Heart right ventricle (tissue), 16 donors: ENCODE results near the gene NRARP. TPM values are rescaled to one million over a fixed set of nuclear protein-coding genes. Genes with fewer than 3 reads are reported as not detected.
"Not testable (repeated sequence)": the region's sequence is repeated elsewhere in the genome, so short reads cannot be mapped to it uniquely, and the experiment has no call there.

Source experiments
- ATAC-seq, 8 donors: fragments of 200-7000 bp; cut with Tn5 transposase; one replicate each; pipeline ENCODE4 v1.9.1; 2020; ENCODE audit warnings: mild to moderate bottlenecking in 8 of 8, moderate library complexity in 8 of 8, moderate number of reproducible peaks in 1 of 8
- DNase-seq, 2 donors: peaks; one replicate each; pipeline ENCODE4 v3.0.0-alpha.2; 2020
- H3K27ac ChIP-seq, 10 donors: fragments of 200-600 bp; sonication (generic) in 2 of 10; one replicate each; pipeline versions ENCODE4 v1.5.0 to v1.8.0; 2020 to 2022; ENCODE audit warnings: mild to moderate bottlenecking in 3 of 10
- H3K27me3 ChIP-seq, 7 donors: fragments of 200-600 bp; one replicate each; pipeline ENCODE4 v1.8.0; 2021 to 2022; ENCODE audit warnings: mild to moderate bottlenecking in 2 of 7
- H3K36me3 ChIP-seq, 9 donors: fragments of 200-600 bp; sonication (generic) in 1 of 9; one replicate each; pipeline versions ENCODE4 v1.5.0 to v1.8.0; 2020 to 2022; ENCODE audit warnings: mild to moderate bottlenecking in 2 of 9
- H3K4me1 ChIP-seq, 9 donors: fragments of 200-600 bp; sonication (generic) in 1 of 9; one replicate each; pipeline versions ENCODE4 v1.5.0 to v1.8.0; 2020 to 2022; ENCODE audit warnings: mild to moderate bottlenecking in 4 of 9
- H3K4me3 ChIP-seq, 10 donors: fragments of 200-600 bp; sonication (generic) in 2 of 10; one replicate each; pipeline versions ENCODE4 v1.5.0 to v1.8.0; 2020 to 2022; ENCODE audit warnings: mild to moderate bottlenecking in 7 of 10, moderate library complexity in 2 of 10
- H3K9me3 ChIP-seq, 11 donors: fragments of 200-600 bp in 10 of 11; sonication (generic) in 2 of 11; one replicate each; pipeline versions ENCODE4 v1.5.0 to v1.8.0; 2013 to 2022; ENCODE audit warnings: mild to moderate bottlenecking in 2 of 11, control low read depth in 1 of 11, moderate library complexity in 1 of 11
- CTCF ChIP-seq, 9 donors: fragments of 200-600 bp; sonication (generic) in 2 of 9; IDR thresholded peaks; one replicate each; pipeline versions ENCODE4 v1.5.0 to v1.8.0; 2021 to 2022; ENCODE audit warnings: antibody characterized with exemption in 9 of 9, mild to moderate bottlenecking in 5 of 9, moderate library complexity in 1 of 9
- WGBS, 2 donors: extraction: QIAGEN DNeasy Blood & Tissue Kit; methylation state at CpG; one replicate each; pipeline ENCODE4 v1.1.7; 2013; ENCODE audit warnings: inconsistent platforms in 1 of 2; 5-methylcytosine and 5-hydroxymethylcytosine counted together
- intact Hi-C, 10 donors: fragments of 100-400 bp; cut with DNase I; formaldehyde crosslinking; loops; one replicate each; pipeline versions ENCODE4 v1.11.1 to v1.14.2; 2022
- polyA plus RNA-seq, 2 donors: library from polyadenylated mRNA; stranded (reverse); fragments of 200-250 nt; gene quantifications; one replicate each; pipeline ENCODE4 v1.2.3, GENCODE V29; 2013
- total RNA-seq, 10 donors: library from RNA; stranded (reverse); fragmentation: NEBNext Ultra II Directional in 3 of 10; extraction: Animal tissue kit (Norgen Biotek cat#: 25700) in 3 of 10; gene quantifications; one replicate each; pipeline versions ENCODE4 v1.2.1 to v1.2.4, GENCODE V29; 2021 to 2023
- donor health status: Arrhythmogenic right ventricular cardiomyopathy.
- donor health status: ischemic (EF 13 %, LVEDD 7.1; RV severe dilation, severe dysfunction).
- donor health status: healthy with polysubstance abuse.
- donor health status: DM: no; HTN: yes; CAD: no.
- donor health status: DM: no; HTN: no; CAD: no.
- donor health status: ischemic (EF 25% LVEDD 6.9; RV normal size, moderate dysfunction).
- donor health status: ischemic (EF 25% LVEDD 5.7; RV mildly dilated, moderate dysfunction).
- donor health status: healthy.
- donor health status: DM: yes; HTN: yes; CAD: no.
- donor health status: Ischemic cardiomyopathy.
- donor health status: ischemic (EF 35%, LVEDD 5.7; RV mildly dilated, moderate dysfunction).
- donor health status: nonischemic (EF 11% LVEDD 7.7; RV severe dilation, severe dysfunction).
- donor health status: DM: yes; HTN: yes; CAD: no.
- donor health status: PGD.
- donor health status: ischemic (EF 29% LVEDD 5.4; RV normal size, mild dysfunction).
- donor health status: nonischemic (EF 23%, LVEDD 6.1; RV moderate dilation, normal function).

NRARP gene
- total and polyA plus RNA-seq, 12 donors = 2.0 to 20.8 (median 11.1) TPM

- TF ChIP-seq CTCF (IDR thresholded peaks at IDR 0.05) = no peak
- H3K4me1 ChIP-seq = peaks cover 0 to 22% (median 14%) of the 10 kb centered on the region in 9 donors
- H3K9me3 ChIP-seq = peaks cover 0 to 16% (median 8%) of the 10 kb centered on the region in 11 donors
- no peaks in the 10 kb centered on the region for H3K27me3 ChIP-seq
- DNase-seq = peak in 1 of 2 donors; percentile 15
- 96 to 97% methylated on average over 31 of the region's 31 CpGs for WGBS, 2 donors
- intact Hi-C loops = loop anchor here in 1 of 10 donors (10.0 kb wide), 1 partner anchor 46 kb away; no protein-coding TSS in a partner anchor
- no peak for ATAC-seq
- H3K4me3 ChIP-seq = no peak overlapping the region
- no peak overlapping the region for H3K27ac ChIP-seq
- H3K36me3 ChIP-seq = peaks cover 0 to 26% (median 9%) of the 10 kb centered on the region in 9 donors
Measured at GRCh38 chr9:137348769-137349470, 46.8 kb upstream of the NRARP start.

- Histone ChIP-seq H3K9me3 (peaks cover 0 to 22% (median 9%) of the 10 kb centered on the region in 11 donors), H3K4me3 (no peak overlapping the region), H3K4me1 (peaks cover 0 to 13% (median 6%) of the 10 kb centered on the region in 9 donors), H3K36me3 (peaks cover 0 to 26% (median 9%) of the 10 kb centered on the region in 9 donors), H3K27ac (no peak overlapping the region), H3K27me3 (no peaks in the 10 kb centered on the region)
- intact Hi-C loops = loop anchor here in 1 of 10 donors (10.0 kb wide), 1 partner anchor 47 kb away; no protein-coding TSS in a partner anchor
- WGBS, 2 donors = 96 to 97% methylated on average over 13 of the region's 13 CpGs
- no peak for DNase-seq
- ATAC-seq = peak in 1 of 8 donors; percentile 16
- TF ChIP-seq CTCF (IDR thresholded peaks at IDR 0.05) = no peak
Measured at GRCh38 chr9:137347928-137348327, 45.9 kb upstream of the NRARP start.

GRCh38 chr9:137342482-137342881, 40.4 kb upstream of the NRARP start:
- TF ChIP-seq CTCF (IDR thresholded peaks at IDR 0.05) = no peak
- intact Hi-C loops = loop anchor here in 1 of 10 donors (10.0 kb wide), 1 partner anchor 52 kb away; no protein-coding TSS in a partner anchor

GRCh38 chr9:137341227-137341626, 39.2 kb upstream of the NRARP start:
- DNase-seq (no peak), ATAC-seq (no peak)
- peaks cover 0 to 32% (median 11%) of the 10 kb centered on the region in 11 donors for H3K9me3 ChIP-seq
- H3K27ac ChIP-seq = no peak overlapping the region
- intact Hi-C loops = loop anchor here in 1 of 10 donors (10.0 kb wide), 1 partner anchor 54 kb away; no protein-coding TSS in a partner anchor
- H3K27me3 ChIP-seq = no peaks in the 10 kb centered on the region
- H3K4me1 ChIP-seq = peaks cover 0 to 8% (median 0%) of the 10 kb centered on the region in 9 donors
- peaks cover 0 to 3% (median 0%) of the 10 kb centered on the region in 9 donors for H3K36me3 ChIP-seq
- no peak for TF ChIP-seq CTCF (IDR thresholded peaks at IDR 0.05)
- no peak overlapping the region for H3K4me3 ChIP-seq
- 66 to 74% methylated on average over 5 to 6 of the region's 6 CpGs for WGBS, 2 donors

More at GRCh38 chr9:137342482-137342881, 40.4 kb upstream of the NRARP start:
- peaks cover 0 to 8% (median 0%) of the 10 kb centered on the region in 9 donors for H3K4me1 ChIP-seq
- H3K9me3 ChIP-seq = peaks cover 0 to 31% (median 9%) of the 10 kb centered on the region in 11 donors
- H3K36me3 ChIP-seq = peaks cover 0 to 14% (median 8%) of the 10 kb centered on the region in 9 donors
- H3K27me3 ChIP-seq = no peaks in the 10 kb centered on the region
- WGBS, 2 donors = 78% methylated on average over 7 of the region's 7 CpGs
- no peak for ATAC-seq
- H3K4me3 ChIP-seq = no peak overlapping the region
- no peak for DNase-seq
- H3K27ac ChIP-seq = no peak overlapping the region

- H3K27ac ChIP-seq, ATAC-seq, H3K4me3 ChIP-seq, DNase-seq, H3K27me3 ChIP-seq, H3K4me1 ChIP-seq, H3K36me3 ChIP-seq: not testable (repeated sequence)
- intact Hi-C loops = loop anchor here in 1 of 10 donors (10.0 kb wide), 1 partner anchor 55 kb away; no protein-coding TSS in a partner anchor
- peaks cover 0 to 35% (median 11%) of the 10 kb centered on the region in 11 donors for H3K9me3 ChIP-seq
- WGBS, 2 donors = 90 to 91% methylated on average over 12 of the region's 12 CpGs
Measured at GRCh38 chr9:137339908-137340462, 37.9 kb upstream of the NRARP start.
